Right atrium auricular region (tissue), 2 donors: Measurements from ENCODE around the gene SAA2. TPM values are rescaled to one million over a fixed set of nuclear protein-coding genes. Genes with fewer than 3 reads are reported as not detected.

Experiments used
- DNase-seq: peaks from one replicate; pipeline ENCODE4 v3.0.0-alpha.2; 2019; ENCODE audit warnings: low spot score
- H3K27ac ChIP-seq, 2 donors: fragments of 200-600 bp; sonication (generic); 1 replicate in 1 of 2; 2 replicates in 1 of 2; pipeline ENCODE4 v1.5.1; 2016 to 2019
- H3K27me3 ChIP-seq, 2 donors: fragments of 200-600 bp; sonication (generic); one replicate each; pipeline versions ENCODE4 v1.5.1 to v1.6.0; 2017 to 2019
- H3K36me3 ChIP-seq: fragments of 200-600 bp; sonication (generic); one replicate; pipeline ENCODE4 v1.5.1; 2016
- H3K4me1 ChIP-seq, 2 donors: fragments of 200-600 bp; sonication (generic); one replicate each; pipeline versions ENCODE4 v1.5.1 to v1.6.0; 2017 to 2019
- H3K4me3 ChIP-seq, 2 donors: fragments of 200-600 bp; sonication (generic); 1 replicate in 1 of 2; 2 replicates in 1 of 2; pipeline ENCODE4 v1.5.1; 2017 to 2019; ENCODE audit warnings: mild to moderate bottlenecking in 1 of 2, moderate library complexity in 1 of 2
- H3K9me3 ChIP-seq, 2 donors: fragments of 200-600 bp; sonication (generic); one replicate each; pipeline ENCODE4 v1.5.1; 2019
- total RNA-seq, 2 donors: library from RNA; depleted of rRNA; stranded (reverse); fragments of >200 nt; gene quantifications; one replicate each; pipeline ENCODE4 v1.1.0, GENCODE V29; 2016
- TF ChIP-seq, protein P1 (sequence below), 2 donors: fragments of 200-600 bp; sonication (generic); IDR thresholded peaks; one replicate each; pipeline ENCODE4 v1.5.1; 2019; ENCODE audit warnings: antibody characterized with exemption in 2 of 2

Gene SAA2
- total RNA-seq, 2 donors from 2014 or later, result 1.4 TPM; not detected in 1

DNA sequence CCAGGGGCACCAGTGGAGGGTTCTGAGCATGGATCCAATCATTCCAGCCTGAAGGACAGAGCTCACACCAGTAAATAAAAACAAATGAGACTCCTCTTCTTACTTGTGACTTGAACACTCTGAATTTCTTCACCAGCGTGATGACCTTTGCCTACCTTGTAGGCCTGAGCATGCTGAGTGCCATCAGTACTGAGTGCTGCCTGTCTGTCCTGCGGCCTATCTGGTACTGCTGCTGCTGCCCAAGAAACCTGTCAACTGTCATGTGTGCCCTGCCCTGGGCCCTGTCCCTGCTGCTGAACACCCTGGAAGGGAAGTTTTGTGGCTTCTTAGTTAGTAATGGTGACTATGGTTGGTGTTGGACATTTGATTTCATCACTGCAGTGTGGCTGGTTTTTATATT lies 51.9 kb downstream of the SAA2 start:
- Histone ChIP-seq H3K9me3 (no peaks in the 10 kb centered on the region), H3K27me3 (no peaks in the 10 kb centered on the region), H3K27ac (no peak overlapping the region), H3K36me3 (no peaks in the 10 kb centered on the region), H3K4me1 (no peaks in the 10 kb centered on the region), H3K4me3 (no peak overlapping the region)
- no peak for DNase-seq
- TF ChIP-seq, protein P1, sequence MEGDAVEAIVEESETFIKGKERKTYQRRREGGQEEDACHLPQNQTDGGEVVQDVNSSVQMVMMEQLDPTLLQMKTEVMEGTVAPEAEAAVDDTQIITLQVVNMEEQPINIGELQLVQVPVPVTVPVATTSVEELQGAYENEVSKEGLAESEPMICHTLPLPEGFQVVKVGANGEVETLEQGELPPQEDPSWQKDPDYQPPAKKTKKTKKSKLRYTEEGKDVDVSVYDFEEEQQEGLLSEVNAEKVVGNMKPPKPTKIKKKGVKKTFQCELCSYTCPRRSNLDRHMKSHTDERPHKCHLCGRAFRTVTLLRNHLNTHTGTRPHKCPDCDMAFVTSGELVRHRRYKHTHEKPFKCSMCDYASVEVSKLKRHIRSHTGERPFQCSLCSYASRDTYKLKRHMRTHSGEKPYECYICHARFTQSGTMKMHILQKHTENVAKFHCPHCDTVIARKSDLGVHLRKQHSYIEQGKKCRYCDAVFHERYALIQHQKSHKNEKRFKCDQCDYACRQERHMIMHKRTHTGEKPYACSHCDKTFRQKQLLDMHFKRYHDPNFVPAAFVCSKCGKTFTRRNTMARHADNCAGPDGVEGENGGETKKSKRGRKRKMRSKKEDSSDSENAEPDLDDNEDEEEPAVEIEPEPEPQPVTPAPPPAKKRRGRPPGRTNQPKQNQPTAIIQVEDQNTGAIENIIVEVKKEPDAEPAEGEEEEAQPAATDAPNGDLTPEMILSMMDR (IDR thresholded peaks at IDR 0.05), result no peak

Other genes starting within 250 kb of the SAA2 start
- gene SERGEF, start 235.6 kb downstream of the SAA2 start, total RNA-seq, result 10 to 100 TPM; 18.1 to 27.6 TPM
- gene TPH1, start 202.4 kb downstream of the SAA2 start, total RNA-seq, result under 1 TPM in 1 of 2 donors, not detected in 1; 0.96 TPM
- 1 to 10 TPM; 4.5 to 4.6 TPM for gene SAAL1, start 142.6 kb downstream of the SAA2 start, total RNA-seq
- gene MRGPRX3, start 116.1 kb downstream of the SAA2 start, total RNA-seq, result not detected
- not detected for gene MRGPRX4, start 75.8 kb downstream of the SAA2 start, total RNA-seq
- gene SAA4, start 11.9 kb downstream of the SAA2 start, total RNA-seq, result not detected
- gene SAA1, start 17.6 kb upstream of the SAA2 start, total RNA-seq, result 1 to 10 TPM; 1.6 to 6.8 TPM
- 10 to 100 TPM; 10.5 to 12.8 TPM for gene HPS5, start 73.5 kb upstream of the SAA2 start, total RNA-seq
- 10 to 100 TPM; 19.5 to 23.8 TPM for gene GTF2H1, start 73.9 kb upstream of the SAA2 start, total RNA-seq
- gene LDHA, start 145.9 kb upstream of the SAA2 start, total RNA-seq, result 100 to 1,000 TPM; 187 to 316 TPM
- gene LDHC, start 163.7 kb upstream of the SAA2 start, total RNA-seq, result under 1 TPM in 1 of 2 donors, not detected in 1; 0.47 TPM
- not detected for gene LDHAL6A, start 207.2 kb upstream of the SAA2 start, total RNA-seq